HG03066 (cell line): ENCODE results near the gene MSANTD7.

Experiments used
- ATAC-seq: cut with Tn5 transposase; IDR thresholded peaks from one replicate; pipeline ENCODE4 v1.9.1; 2021; ENCODE audit warnings: low read depth; ENCODE audit not compliant: unreplicated experiment

Gene MSANTD7

DNA sequence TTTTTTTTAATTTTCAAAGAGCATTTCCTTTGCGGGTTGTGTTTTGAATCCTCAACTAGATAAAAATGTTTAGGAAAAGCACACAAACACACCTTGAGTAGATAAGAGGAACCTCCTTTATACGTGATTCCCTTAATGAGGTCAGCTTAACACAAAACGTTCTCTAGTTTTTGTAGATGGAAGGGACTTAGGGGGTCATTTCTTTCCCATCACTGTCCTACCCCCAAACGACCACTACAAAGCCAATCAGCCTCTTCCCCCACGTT is 41.8 kb downstream of the MSANTD7 start:
- ATAC-seq: no peak

DNA sequence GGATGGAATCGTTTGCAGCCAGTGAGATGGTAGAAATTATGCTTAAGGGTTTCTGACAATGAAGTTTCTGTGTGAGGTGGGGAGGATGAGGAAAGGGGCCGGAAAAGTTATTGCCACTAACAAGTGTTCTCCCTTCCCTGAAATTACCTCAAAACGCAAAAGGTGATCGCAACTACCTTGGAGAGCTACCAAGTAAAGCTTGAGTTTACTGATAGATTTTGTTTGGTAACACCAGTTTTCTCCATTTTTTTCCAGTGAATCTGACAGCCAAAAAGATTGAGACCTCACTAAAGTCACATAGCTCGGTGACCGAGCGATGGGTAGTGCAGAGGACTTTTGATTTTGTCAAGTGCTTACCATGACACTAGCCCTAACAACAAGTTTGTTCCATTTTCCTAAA is 42.1 kb downstream of the MSANTD7 start:
- ATAC-seq: no peak

DNA sequence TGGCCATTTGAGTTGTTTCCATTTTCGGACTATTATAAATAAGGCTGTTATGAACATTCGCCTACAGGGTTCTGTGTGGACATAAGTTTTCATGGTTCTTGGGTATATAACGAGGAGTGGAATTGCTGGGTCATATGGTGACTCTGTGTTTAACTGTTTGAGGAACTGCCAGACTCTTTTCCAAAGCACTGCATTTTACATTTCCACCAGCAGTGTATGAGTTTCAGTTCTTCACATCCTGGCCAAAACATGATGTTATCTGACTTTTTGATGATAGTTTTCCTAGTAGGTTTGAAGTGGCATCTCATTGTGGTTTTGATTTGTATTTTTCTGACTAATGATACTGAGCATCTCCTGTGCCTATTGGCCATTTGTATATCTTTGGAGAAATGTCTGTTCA is 46.0 kb downstream of the MSANTD7 start:
- ATAC-seq: no peak
